HEK293T (cell line): ENCODE results near the gene MRPS2.
A peak's percentile ranks its signal among the peaks of the same experiment; 100 is the strongest.

Experiments used
- CTCF ChIA-PET: fragments of 350-600 bp; formaldehyde crosslinking; extraction: SDS; loops from one replicate; lab custom pipeline; 2021; ENCODE audit warnings: antibody characterized with exemption, inconsistent platforms; lab: Yijun Ruan, JAX
- POLR2A ChIA-PET: fragments of 350-600 bp; formaldehyde crosslinking; extraction: SDS; loops from one replicate; lab custom pipeline; 2020; ENCODE audit warnings: antibody characterized with exemption, inconsistent platforms; lab: Yijun Ruan, JAX
- DNase-seq: peaks from one replicate; pipeline ENCODE4 v3.0.0; 2012; ENCODE audit warnings: mixed read lengths; ENCODE audit errors: extremely low spot score
- ARNT ChIP-seq: fragments of 450-650 bp; IDR thresholded peaks from 2 replicates; pipeline ENCODE4 v1.6.1; 2017; ENCODE audit warnings: mild to moderate bottlenecking
- BHLHE40 ChIP-seq: fragments of 450-650 bp; IDR thresholded peaks from 2 replicates; pipeline ENCODE4 v1.6.1; 2016; ENCODE audit warnings: mild to moderate bottlenecking, moderate library complexity, borderline replicate concordance
- CTBP1 ChIP-seq: fragments of 450-650 bp; IDR thresholded peaks from 2 replicates; pipeline ENCODE4 v1.6.1; 2016; ENCODE audit warnings: borderline replicate concordance
- ELF4 ChIP-seq: fragments of 450-650 bp; IDR thresholded peaks from 2 replicates; pipeline ENCODE4 v1.6.1; 2017; ENCODE audit warnings: antibody characterized with exemption
- FOXA1 ChIP-seq: fragments of 450-650 bp; IDR thresholded peaks from 2 replicates; pipeline ENCODE4 v1.6.1; 2016; ENCODE audit warnings: mild to moderate bottlenecking
- FOXK2 ChIP-seq: fragments of 450-650 bp; IDR thresholded peaks from 2 replicates; pipeline ENCODE4 v1.6.1; 2016; ENCODE audit warnings: mild to moderate bottlenecking
- FOXM1 ChIP-seq: fragments of 450-650 bp; IDR thresholded peaks from 2 replicates; pipeline ENCODE4 v1.6.1; 2017; ENCODE audit warnings: mild to moderate bottlenecking, borderline replicate concordance
- HDGF ChIP-seq: fragments of 450-650 bp; IDR thresholded peaks from 2 replicates; pipeline ENCODE4 v1.6.1; 2017; ENCODE audit warnings: antibody characterized with exemption, borderline replicate concordance
- L3MBTL2 ChIP-seq: fragments of 450-650 bp; conservative IDR thresholded peaks from 2 replicates; pipeline ENCODE4 v1.6.1; 2016; ENCODE audit warnings: mild to moderate bottlenecking
- LEF1 ChIP-seq: fragments of 450-650 bp; IDR thresholded peaks from 2 replicates; pipeline ENCODE4 v1.6.1; 2017; ENCODE audit warnings: mild to moderate bottlenecking, borderline replicate concordance
- NFRKB ChIP-seq: fragments of 450-650 bp; IDR thresholded peaks from 2 replicates; pipeline ENCODE4 v1.6.1; 2016; ENCODE audit warnings: mild to moderate bottlenecking, moderate library complexity
- PKNOX1 ChIP-seq: fragments of 450-650 bp; IDR thresholded peaks from 2 replicates; pipeline ENCODE4 v1.6.1; 2016
- SP1 ChIP-seq: fragments of 450-650 bp; IDR thresholded peaks from 2 replicates; pipeline ENCODE4 v1.6.1; 2017
- SUZ12 ChIP-seq: fragments of 450-650 bp; IDR thresholded peaks from 2 replicates; pipeline ENCODE4 v1.6.1; 2016; ENCODE audit warnings: mild to moderate bottlenecking
- TARDBP ChIP-seq: fragments of 450-650 bp; IDR thresholded peaks from 2 replicates; pipeline ENCODE4 v1.6.1; 2016
- ZNF384 ChIP-seq: fragments of 450-650 bp; IDR thresholded peaks from 2 replicates; pipeline ENCODE4 v1.6.1; 2016

Gene MRPS2

GRCh38 chr9:135498381-135499126 is 1.9 kb upstream of the MRPS2 start:
- no peak for DNase-seq
- ChIA-PET POLR2A (interaction anchor here (0.6 to 1.5 kb wide), 2 partner anchors 8 to 18 kb away, joined by 3 to 4 read pairs; no protein-coding TSS in a partner anchor), CTCF (no interaction called here)
- TF ChIP-seq ELF4, result no peak
- no peak for TF ChIP-seq FOXM1
- no peak for TF ChIP-seq FOXK2
- no peak for TF ChIP-seq ARNT
- no peak for TF ChIP-seq ZNF384
- TF ChIP-seq FOXA1, result no peak
- TF ChIP-seq TARDBP, result no peak
- no peak for TF ChIP-seq LEF1
- TF ChIP-seq SUZ12, result no peak
- TF ChIP-seq SP1, result no peak
- TF ChIP-seq BHLHE40, result no peak
- TF ChIP-seq L3MBTL2, result no peak
- TF ChIP-seq NFRKB, result no peak
- TF ChIP-seq HDGF, result no peak
- no peak for TF ChIP-seq CTBP1
- TF ChIP-seq PKNOX1, result no peak

- POLR2A ChIA-PET, result interaction anchor here (0.6 to 1.5 kb wide), 2 partner anchors 9 to 19 kb away, joined by 3 to 4 read pairs; no protein-coding TSS in a partner anchor
- CTCF ChIA-PET, result no interaction called here
- DNase-seq, result peak; percentile 89
Measured at GRCh38 chr9:135499326-135500070, 984 bp upstream of the MRPS2 start.

DNA sequence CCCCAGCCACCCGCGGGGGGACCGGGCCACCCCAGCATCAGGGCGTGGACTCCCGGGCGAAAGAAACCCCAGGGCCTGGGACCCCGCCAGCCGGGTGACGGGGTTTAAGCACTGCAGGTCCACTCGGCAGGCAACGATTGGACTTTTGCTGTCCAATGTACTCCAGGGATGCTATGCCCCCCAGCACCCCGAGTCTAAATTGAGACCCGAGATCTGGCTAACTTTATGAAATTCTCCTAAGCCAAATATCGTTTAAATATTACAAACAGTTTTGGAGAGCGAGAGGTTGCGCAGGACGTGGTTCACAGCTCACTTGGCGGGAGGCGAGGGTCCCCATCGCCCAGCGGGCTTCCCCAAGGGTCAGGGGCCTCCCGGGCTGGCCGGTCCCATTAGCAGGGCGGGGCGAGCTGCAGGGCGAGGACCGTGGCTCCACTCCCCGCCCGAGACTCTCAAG is 384 bp upstream of the MRPS2 start:
- CTCF ChIA-PET, result no interaction called here
- POLR2A ChIA-PET, result interaction anchor here (1.5 kb wide), 1 partner anchor 9 kb away, joined by 4 read pairs; no protein-coding TSS in a partner anchor

More at GRCh38 chr9:135499326-135500070, 984 bp upstream of the MRPS2 start:
- TF ChIP-seq TARDBP (peak; percentile 83; the same call in 1 of the 2 replicates), PKNOX1 (no peak), ARNT (no peak), ZNF384 (no peak), FOXK2 (no peak), HDGF (no peak), ELF4 (no peak), LEF1 (no peak), L3MBTL2 (peak; percentile 43; the same call in 1 of the 2 replicates), SUZ12 (no peak)

GRCh38 chr9:135501261-135502167 is 1.0 kb downstream of the MRPS2 start:
- POLR2A ChIA-PET, result no interaction called here
- CTCF ChIA-PET, result no interaction called here
- TF ChIP-seq FOXM1 (no peak), ARNT (no peak), SP1 (no peak), PKNOX1 (no peak), FOXA1 (no peak), BHLHE40 (no peak), ELF4 (no peak), ZNF384 (no peak), NFRKB (no peak), CTBP1 (no peak), L3MBTL2 (no peak), SUZ12 (no peak), HDGF (no peak), LEF1 (no peak), TARDBP (no peak), FOXK2 (no peak)
- no peak for DNase-seq

More for the DNA sequence above, 384 bp upstream of the MRPS2 start:
- no peak for DNase-seq
- TF ChIP-seq TARDBP (no peak; the same call in 1 of the 2 replicates), FOXA1 (no peak), NFRKB (no peak), L3MBTL2 (no peak), BHLHE40 (no peak), FOXM1 (no peak), HDGF (no peak), CTBP1 (no peak), ZNF384 (no peak), LEF1 (no peak), ELF4 (no peak), PKNOX1 (no peak), SUZ12 (no peak), FOXK2 (no peak), SP1 (no peak), ARNT (no peak)
